ENCODE measurements around the gene IL10. TPM values are rescaled to one million over a fixed set of nuclear protein-coding genes. Genes with fewer than 3 reads are reported as not detected.

IL10 gene
- total RNA-seq, 1 donor from 2014 or later = not detected

DNA sequence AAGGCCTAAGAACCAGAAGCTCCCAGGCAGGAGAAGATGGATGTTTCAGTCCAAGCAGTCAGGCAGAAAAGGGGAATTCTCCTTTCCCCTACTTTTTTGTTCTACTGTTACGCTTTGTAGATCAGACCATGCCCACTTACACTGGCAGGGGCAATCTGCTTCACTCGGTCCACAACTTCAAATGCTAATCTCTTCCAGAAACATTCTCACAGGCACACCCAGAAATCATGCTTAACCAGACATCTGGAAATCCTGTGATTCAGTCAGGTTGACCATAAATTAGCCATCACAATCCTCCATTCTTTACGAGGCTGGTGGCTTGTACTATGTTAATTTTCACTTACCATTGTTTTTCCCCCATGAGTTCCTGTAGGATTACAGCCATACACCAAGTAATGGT, 23.8 kb upstream of the IL10 start:
- Mint-ChIP-seq H3K27me3 (ENCODE audit: insufficient read depth, low read depth) (peaks cover 2% of the 10 kb centered on the region), H3K36me3 (no peaks in the 10 kb centered on the region), H3K9me3 (no peaks in the 10 kb centered on the region), H3K27ac (no peak overlapping the region), H3K4me3 (no peak overlapping the region), H3K4me1 (no peaks in the 10 kb centered on the region)
- no peaks in the 10 kb centered on the region for H3F3A ChIP-seq (ENCODE audit: low read depth)
- H3K36me3 ChIP-seq = no peaks in the 10 kb centered on the region
- no peaks in the 10 kb centered on the region for H3K9me3 ChIP-seq (ENCODE audit: low read depth)
- no peak for DNase-seq (ENCODE audit: low spot score)
- H3K4me2 ChIP-seq = no peak overlapping the region
- H3K27me3 ChIP-seq = no peaks in the 10 kb centered on the region
- H3K4me1 ChIP-seq = no peaks in the 10 kb centered on the region
- H3K27ac ChIP-seq = no peak overlapping the region
- TF ChIP-seq EZH2 (IDR thresholded peaks at IDR 0.05) (no peak), EZH2phosphoT487 (IDR thresholded peaks at IDR 0.05) (no peak)
- TF ChIP-seq, protein P1, sequence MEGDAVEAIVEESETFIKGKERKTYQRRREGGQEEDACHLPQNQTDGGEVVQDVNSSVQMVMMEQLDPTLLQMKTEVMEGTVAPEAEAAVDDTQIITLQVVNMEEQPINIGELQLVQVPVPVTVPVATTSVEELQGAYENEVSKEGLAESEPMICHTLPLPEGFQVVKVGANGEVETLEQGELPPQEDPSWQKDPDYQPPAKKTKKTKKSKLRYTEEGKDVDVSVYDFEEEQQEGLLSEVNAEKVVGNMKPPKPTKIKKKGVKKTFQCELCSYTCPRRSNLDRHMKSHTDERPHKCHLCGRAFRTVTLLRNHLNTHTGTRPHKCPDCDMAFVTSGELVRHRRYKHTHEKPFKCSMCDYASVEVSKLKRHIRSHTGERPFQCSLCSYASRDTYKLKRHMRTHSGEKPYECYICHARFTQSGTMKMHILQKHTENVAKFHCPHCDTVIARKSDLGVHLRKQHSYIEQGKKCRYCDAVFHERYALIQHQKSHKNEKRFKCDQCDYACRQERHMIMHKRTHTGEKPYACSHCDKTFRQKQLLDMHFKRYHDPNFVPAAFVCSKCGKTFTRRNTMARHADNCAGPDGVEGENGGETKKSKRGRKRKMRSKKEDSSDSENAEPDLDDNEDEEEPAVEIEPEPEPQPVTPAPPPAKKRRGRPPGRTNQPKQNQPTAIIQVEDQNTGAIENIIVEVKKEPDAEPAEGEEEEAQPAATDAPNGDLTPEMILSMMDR (IDR thresholded peaks at IDR 0.05) = no peak
- no peaks in the 10 kb centered on the region for H4K20me1 ChIP-seq (ENCODE audit: low read depth)
- no peaks in the 10 kb centered on the region for H3K79me2 ChIP-seq (ENCODE audit: low read depth)
- no peak overlapping the region for H3K9ac ChIP-seq
- H3K4me3 ChIP-seq = no peak overlapping the region
- H2AFZ ChIP-seq (replicated peaks) = no peak overlapping the region

DNA sequence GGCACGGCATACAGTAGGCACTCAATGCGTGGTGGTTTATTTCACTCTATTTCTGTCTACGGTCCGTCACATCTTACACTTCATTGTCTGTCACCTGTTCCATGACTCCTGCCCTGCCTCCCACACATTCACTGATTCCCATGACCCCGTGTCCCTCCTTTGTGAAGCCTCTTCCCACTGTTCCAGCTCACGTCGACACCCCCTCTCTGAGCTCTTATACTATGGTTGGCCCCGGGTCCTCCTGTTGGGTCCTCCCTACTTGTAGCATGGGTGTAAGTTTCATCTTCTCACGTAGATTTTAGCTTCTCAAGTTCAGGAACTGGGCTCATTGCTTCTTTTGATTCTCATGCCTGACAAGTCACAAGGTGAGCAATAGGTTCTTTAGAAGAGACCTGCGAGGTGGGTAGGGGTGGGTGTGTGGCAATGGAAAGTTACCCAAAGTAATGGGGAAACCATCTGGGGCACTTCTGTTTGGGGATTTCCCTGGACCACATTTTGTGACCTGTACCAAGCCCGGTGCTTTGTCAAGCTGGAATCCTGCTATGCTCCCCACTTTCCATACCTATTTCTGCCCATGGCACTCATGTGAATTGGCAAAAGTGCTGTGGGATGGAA, 22.1 kb upstream of the IL10 start:
- Histone ChIP-seq H3K9ac (no peak overlapping the region), H3K9me3 (ENCODE audit: low read depth) (no peaks in the 10 kb centered on the region), H3K4me1 (no peaks in the 10 kb centered on the region), H2AFZ (replicated peaks) (no peak overlapping the region), H3K4me2 (no peak overlapping the region), H3K4me3 (no peak overlapping the region), H3F3A (ENCODE audit: low read depth) (no peaks in the 10 kb centered on the region), H3K27me3 (no peaks in the 10 kb centered on the region), H4K20me1 (ENCODE audit: low read depth) (no peaks in the 10 kb centered on the region), H3K27ac (no peak overlapping the region), H3K79me2 (ENCODE audit: low read depth) (no peaks in the 10 kb centered on the region), H3K36me3 (no peaks in the 10 kb centered on the region)
- H3K4me1 Mint-ChIP-seq = no peaks in the 10 kb centered on the region
- no peak for TF ChIP-seq EZH2phosphoT487 (IDR thresholded peaks at IDR 0.05)
- TF ChIP-seq, protein P1 (IDR thresholded peaks at IDR 0.05) = no peak
- no peak for TF ChIP-seq EZH2 (IDR thresholded peaks at IDR 0.05)
- H3K27ac Mint-ChIP-seq = no peak overlapping the region
- no peaks in the 10 kb centered on the region for H3K9me3 Mint-ChIP-seq
- no peak for DNase-seq (ENCODE audit: low spot score)
- no peaks in the 10 kb centered on the region for H3K36me3 Mint-ChIP-seq
- H3K4me3 Mint-ChIP-seq = no peak overlapping the region
- peaks cover 2% of the 10 kb centered on the region for H3K27me3 Mint-ChIP-seq (ENCODE audit: insufficient read depth, low read depth)

DNA sequence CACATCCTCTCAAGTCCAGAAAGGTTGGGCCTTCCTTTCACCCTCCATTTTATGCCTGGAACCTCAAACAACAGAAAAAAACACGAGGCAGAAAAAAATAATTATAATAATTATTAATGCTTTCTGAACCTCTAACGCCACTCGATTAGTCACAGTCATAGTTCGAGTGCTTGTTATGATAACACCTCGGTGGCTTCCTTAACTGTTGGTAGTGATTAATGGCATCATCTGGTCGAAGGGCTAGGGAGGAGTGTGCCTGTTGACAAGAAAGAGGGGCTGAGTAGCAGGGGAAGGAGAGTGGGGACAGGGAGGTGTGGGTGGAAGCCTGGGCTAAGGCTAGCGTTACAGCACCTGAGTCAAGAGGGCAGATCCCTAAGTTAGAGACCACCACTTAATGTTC, 21.3 kb upstream of the IL10 start:
- Mint-ChIP-seq H3K4me1 (no peaks in the 10 kb centered on the region), H3K4me3 (no peak overlapping the region), H3K27ac (no peak overlapping the region), H3K36me3 (no peaks in the 10 kb centered on the region), H3K27me3 (ENCODE audit: insufficient read depth, low read depth) (peaks cover 2% of the 10 kb centered on the region), H3K9me3 (no peaks in the 10 kb centered on the region)
- no peak for TF ChIP-seq EZH2 (IDR thresholded peaks at IDR 0.05)
- TF ChIP-seq, protein P1 (IDR thresholded peaks at IDR 0.05) = no peak
- no peak for TF ChIP-seq EZH2phosphoT487 (IDR thresholded peaks at IDR 0.05)
- Histone ChIP-seq H3K9me3 (ENCODE audit: low read depth) (no peaks in the 10 kb centered on the region), H3K4me3 (no peak overlapping the region), H3K27ac (no peak overlapping the region), H3K9ac (no peak overlapping the region), H3F3A (ENCODE audit: low read depth) (no peaks in the 10 kb centered on the region), H3K27me3 (no peaks in the 10 kb centered on the region), H3K79me2 (ENCODE audit: low read depth) (no peaks in the 10 kb centered on the region), H3K36me3 (no peaks in the 10 kb centered on the region), H3K4me2 (no peak overlapping the region), H2AFZ (replicated peaks) (no peak overlapping the region), H3K4me1 (no peaks in the 10 kb centered on the region), H4K20me1 (ENCODE audit: low read depth) (no peaks in the 10 kb centered on the region)
- DNase-seq (ENCODE audit: low spot score) = no peak

Measured in neural progenitor cell (in vitro differentiated cells).